ENCODE data around the gene COL16A1.

DNA sequence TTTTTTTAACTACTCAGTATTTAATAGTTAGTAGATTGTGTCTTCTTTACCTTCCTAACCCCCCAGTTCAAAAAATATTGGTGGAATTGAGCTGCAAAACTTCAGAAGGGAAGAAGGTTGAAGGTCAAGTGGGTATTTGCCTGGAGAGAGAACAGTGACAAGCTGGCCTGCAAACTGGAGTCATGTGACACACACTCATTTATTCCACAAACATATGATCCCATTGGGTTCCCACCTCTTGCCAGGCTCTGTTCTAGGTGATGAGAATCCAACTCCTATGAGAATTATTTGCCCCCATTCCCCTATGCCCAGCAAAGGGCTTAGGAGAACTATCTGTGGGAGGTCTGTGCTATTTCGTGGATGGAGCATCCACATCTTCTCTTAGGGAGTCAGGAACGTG lies 55.6 kb downstream of the COL16A1 start:
- no peak for TF ChIP-seq ZNF274 (IDR thresholded peaks at IDR 0.05; ENCODE audit: low read depth, low read length)
- TF ChIP-seq SUZ12 (IDR thresholded peaks at IDR 0.05; ENCODE audit: extremely low read depth, insufficient read depth, insufficient read length): no peak
- TF ChIP-seq YY1 (IDR thresholded peaks at IDR 0.05; ENCODE audit: insufficient read depth, insufficient read length): no peak
